Measurements from ENCODE around the gene SWI5. TPM values are rescaled to one million over a fixed set of nuclear protein-coding genes. Genes with fewer than 3 reads are reported as not detected.

Gene SWI5
- total RNA-seq, 1 experiment from 2014 or later, result 22.4 TPM

DNA sequence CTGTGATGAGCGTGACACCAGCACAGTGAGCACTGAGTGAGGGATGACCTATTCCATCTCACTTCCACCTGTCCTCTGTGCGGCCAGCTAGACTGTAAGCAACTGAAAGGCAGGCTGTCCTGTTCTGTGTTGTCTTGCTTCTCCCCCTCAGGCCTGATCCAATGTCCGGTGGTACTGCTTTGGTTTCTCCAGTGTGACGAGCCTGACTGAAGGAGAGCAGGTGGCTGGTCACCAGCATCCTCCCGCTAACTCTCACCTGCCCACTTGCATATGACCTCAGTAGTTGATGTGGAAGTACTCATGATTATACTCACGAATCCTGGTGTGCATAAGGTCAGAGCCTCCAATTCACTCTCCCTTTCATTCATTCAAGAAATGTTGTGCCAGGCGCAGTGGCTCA is 61.9 kb downstream of the SWI5 start:
- H3K9ac ChIP-seq (ENCODE audit: low read length), result no peak overlapping the region
- POLR2A ChIA-PET, result no interaction called here
- intact Hi-C loops (cut with micrococcal nuclease), result no loop called here
- H3K36me3 ChIP-seq (ENCODE audit: control insufficient read depth in 1 of 2, insufficient read depth in 2 of 2, low read length in 2 of 2), result peaks cover 0 to 2% of the 10 kb centered on the region in 2 experiments; a peak in 3 of 4 replicates
- no peaks in the 10 kb centered on the region for H3K9me3 ChIP-seq (ENCODE audit: control insufficient read depth in 1 of 2, insufficient read depth in 1 of 2, low read depth in 1 of 2, low read length in 2 of 2)
- ATAC-seq (no peak), DNase-seq (ENCODE audit: low read depth, low spot score) (no peak)
- CTCF ChIA-PET, result no interaction called here
- RAD21 ChIA-PET (ENCODE audit: low non-redundant PET in 1 of 2, low total read pairs in 2 of 2, uncharacterized antibody in 2 of 2, unreplicated experiment in 2 of 2), result no interaction called here
- H3K4me2 ChIP-seq (ENCODE audit: low read length), result no peak overlapping the region
- TF ChIP-seq FOSL1 (IDR thresholded peaks at IDR 0.05; ENCODE audit: low read depth) (no peak), POLR2AphosphoS5 (IDR thresholded peaks at IDR 0.05; ENCODE audit: low read depth, low read length) (no peak), ZNF274 (IDR thresholded peaks at IDR 0.05; ENCODE audit: low read depth, low read length) (no peak), ELF1 (IDR thresholded peaks at IDR 0.05; ENCODE audit: borderline replicate concordance, low read depth) (no peak)
- TF ChIP-seq, protein P1, sequence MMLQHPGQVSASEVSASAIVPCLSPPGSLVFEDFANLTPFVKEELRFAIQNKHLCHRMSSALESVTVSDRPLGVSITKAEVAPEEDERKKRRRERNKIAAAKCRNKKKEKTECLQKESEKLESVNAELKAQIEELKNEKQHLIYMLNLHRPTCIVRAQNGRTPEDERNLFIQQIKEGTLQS (IDR thresholded peaks at IDR 0.05), result no peak
- TF ChIP-seq, protein P2, sequence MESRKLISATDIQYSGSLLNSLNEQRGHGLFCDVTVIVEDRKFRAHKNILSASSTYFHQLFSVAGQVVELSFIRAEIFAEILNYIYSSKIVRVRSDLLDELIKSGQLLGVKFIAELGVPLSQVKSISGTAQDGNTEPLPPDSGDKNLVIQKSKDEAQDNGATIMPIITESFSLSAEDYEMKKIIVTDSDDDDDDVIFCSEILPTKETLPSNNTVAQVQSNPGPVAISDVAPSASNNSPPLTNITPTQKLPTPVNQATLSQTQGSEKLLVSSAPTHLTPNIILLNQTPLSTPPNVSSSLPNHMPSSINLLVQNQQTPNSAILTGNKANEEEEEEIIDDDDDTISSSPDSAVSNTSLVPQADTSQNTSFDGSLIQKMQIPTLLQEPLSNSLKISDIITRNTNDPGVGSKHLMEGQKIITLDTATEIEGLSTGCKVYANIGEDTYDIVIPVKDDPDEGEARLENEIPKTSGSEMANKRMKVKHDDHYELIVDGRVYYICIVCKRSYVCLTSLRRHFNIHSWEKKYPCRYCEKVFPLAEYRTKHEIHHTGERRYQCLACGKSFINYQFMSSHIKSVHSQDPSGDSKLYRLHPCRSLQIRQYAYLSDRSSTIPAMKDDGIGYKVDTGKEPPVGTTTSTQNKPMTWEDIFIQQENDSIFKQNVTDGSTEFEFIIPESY (IDR thresholded peaks at IDR 0.05; ENCODE audit: extremely low read depth, insufficient replicate concordance, low read length), result no peak
- no TSS peak for BruUV-seq (replicated peaks)
- no peaks in the 10 kb centered on the region for H4K20me1 ChIP-seq (ENCODE audit: insufficient read depth)
- H3K9me2 ChIP-seq (ENCODE audit: insufficient read depth), result no peaks in the 10 kb centered on the region
- no peak overlapping the region for H2AFZ ChIP-seq (ENCODE audit: low read depth, low read length, poor library complexity, severe bottlenecking)
- peaks cover 10% of the 10 kb centered on the region for H3K79me2 ChIP-seq (ENCODE audit: insufficient read depth, low read length)
- H3K4me1 ChIP-seq (ENCODE audit: control insufficient read depth in 1 of 2, insufficient read depth in 2 of 2, low read length in 2 of 2), result peaks cover 0 to 20% of the 10 kb centered on the region in 2 experiments; a peak in 2 of 4 replicates
- H3K4me3 ChIP-seq (replicated peaks in 1 of 2; ENCODE audit: low read depth in 1 of 2, low read length in 2 of 2), result no peak overlapping the region
- H3K27me3 ChIP-seq (ENCODE audit: insufficient read depth, low read length), result no peaks in the 10 kb centered on the region
- no peak overlapping the region for H3K27ac ChIP-seq (ENCODE audit: low read depth, low read length)

MicroRNAs within 50 kb of the gene (microRNA counts, 767-probe panel; counts per million panel counts)
- microRNA hsa-miR-199b-5p (not detected), microRNA hsa-miR-3154 (not detected)

Small RNAs within 50 kb of the gene (microRNA-seq; reads per million reads assigned to microRNA genes)
- gene MIR199B (ENCODE audit: borderline number of aligned reads) (19.7 reads per million, percentile 42 among the genes with 10 or more reads in this experiment), gene MIR3154 (ENCODE audit: borderline number of aligned reads) (not detected)

Other genes with a start within 250 kb of the SWI5 start
- 11.0 TPM for gene NAIF1, start 209.0 kb upstream of the SWI5 start, total RNA-seq (2021; ENCODE audit: unreplicated experiment)
- gene SLC25A25, start 208.0 kb upstream of the SWI5 start, total RNA-seq (2021; ENCODE audit: unreplicated experiment), result 15.3 TPM
- gene PTGES2, start 148.5 kb upstream of the SWI5 start, total RNA-seq (2021; ENCODE audit: unreplicated experiment), result 148 TPM
- 9.2 TPM for gene LCN2, start 126.8 kb upstream of the SWI5 start, total RNA-seq (2021; ENCODE audit: unreplicated experiment)
- 119 TPM for gene BBLN, start 116.0 kb upstream of the SWI5 start, total RNA-seq (2021; ENCODE audit: unreplicated experiment)
- gene CIZ1, start 84.7 kb upstream of the SWI5 start, total RNA-seq (2021; ENCODE audit: unreplicated experiment), result 144 TPM
- gene DNM1, start 72.9 kb upstream of the SWI5 start, total RNA-seq (2021; ENCODE audit: unreplicated experiment), result 12.0 TPM
- gene GOLGA2, start 269 bp upstream of the SWI5 start, total RNA-seq (2021; ENCODE audit: unreplicated experiment), result 67.0 TPM
- 42.1 TPM for gene TRUB2, start 46.2 kb downstream of the SWI5 start, total RNA-seq (2021; ENCODE audit: unreplicated experiment)
- gene COQ4, start 46.6 kb downstream of the SWI5 start, total RNA-seq (2021; ENCODE audit: unreplicated experiment), result 45.8 TPM
- gene SLC27A4, start 64.3 kb downstream of the SWI5 start, total RNA-seq (2021; ENCODE audit: unreplicated experiment), result 33.9 TPM
- gene URM1, start 95.1 kb downstream of the SWI5 start, total RNA-seq (2021; ENCODE audit: unreplicated experiment), result 51.6 TPM
- 27.0 TPM for gene CERCAM, start 144.6 kb downstream of the SWI5 start, total RNA-seq (2021; ENCODE audit: unreplicated experiment)
- gene ODF2, start 179.7 kb downstream of the SWI5 start, total RNA-seq (2021; ENCODE audit: unreplicated experiment), result 46.8 TPM
- 36.6 TPM for gene GLE1, start 228.4 kb downstream of the SWI5 start, total RNA-seq (2021; ENCODE audit: unreplicated experiment)

Measured in HCT116 (cell line).